ENCODE data around the gene NEGR1. TPM values are rescaled to one million over a fixed set of nuclear protein-coding genes. Genes with fewer than 3 reads are reported as not detected.

The NEGR1 gene
- total and polyA plus RNA-seq, 7 experiments from 2014 or later = 0.08 to 1.2 TPM; not detected in 5

DNA sequence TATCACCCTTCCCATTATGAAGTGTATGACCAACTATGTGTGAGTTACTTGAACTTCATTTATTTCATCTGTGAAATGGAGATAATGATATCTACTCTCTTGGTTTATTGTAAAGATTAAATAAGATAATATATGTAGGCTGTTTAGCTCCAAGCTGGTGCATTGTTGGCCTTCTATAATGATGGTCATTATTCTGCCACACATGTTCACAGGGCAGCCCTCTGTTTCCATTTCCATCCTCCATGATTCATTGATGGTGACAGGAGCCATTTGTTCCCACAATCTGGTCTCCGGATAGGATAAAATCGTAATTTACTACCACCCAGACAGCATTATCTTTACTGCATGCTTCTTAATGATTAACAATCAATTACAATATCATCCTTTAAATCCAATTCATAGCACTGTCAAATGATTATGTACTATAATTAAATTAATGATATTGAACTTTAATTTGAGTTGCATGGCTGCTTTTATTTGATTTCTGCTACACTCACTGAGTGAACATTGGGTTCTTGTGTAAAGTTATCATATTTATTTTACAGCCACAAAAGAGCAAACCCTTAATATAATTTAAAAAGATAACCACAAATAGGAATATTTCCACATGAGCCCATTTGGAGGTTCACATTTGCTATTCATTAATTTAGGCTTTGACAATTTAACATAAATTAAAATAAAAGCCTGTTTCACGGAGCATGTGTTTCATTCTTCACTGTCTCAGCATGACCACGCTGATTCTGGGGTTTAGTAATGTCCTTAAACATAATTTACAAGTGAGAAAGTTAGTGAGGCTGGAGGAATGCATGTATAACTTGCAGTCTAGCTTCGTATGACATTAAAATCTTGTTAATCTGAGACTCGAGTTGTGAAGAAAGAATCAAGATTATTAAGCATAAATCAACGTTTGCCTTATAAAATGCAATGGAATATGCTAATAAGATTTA, 605.1 kb downstream of the NEGR1 start:
- Histone ChIP-seq H3K27me3 (ENCODE audit: control insufficient read depth in 2 of 2, insufficient read depth in 2 of 2, low read length in 2 of 2) (no peaks in the 10 kb centered on the region), H3K36me3 (ENCODE audit: control insufficient read depth in 2 of 3, insufficient read depth in 3 of 3, low read length in 3 of 3) (no peaks in the 10 kb centered on the region), H3K27ac (ENCODE audit: low read depth, low read length) (no peak overlapping the region), H3K4me3 (ENCODE audit: low read length) (no peak overlapping the region), H3K4me1 (ENCODE audit: control insufficient read depth in 2 of 2, insufficient read depth in 2 of 2, low read length in 2 of 2) (no peaks in the 10 kb centered on the region), H3K9me3 (ENCODE audit: control insufficient read depth in 2 of 3, low read length in 3 of 3) (no peaks in the 10 kb centered on the region)
- Mint-ChIP-seq H3K4me3 (no peak overlapping the region), H3K27ac (no peak overlapping the region), H3K4me1 (no peaks in the 10 kb centered on the region), H3K9me3 (peaks cover 0 to 6% (median 0%) of the 10 kb centered on the region in 11 donors), H3K27me3 (no peaks in the 10 kb centered on the region), H3K36me3 (no peaks in the 10 kb centered on the region)
- intact Hi-C loops (cut with micrococcal nuclease) = no loop called here
- CTCF ChIA-PET = no interaction called here
- POLR2A ChIA-PET = no interaction called here
- ATAC-seq (no peak), DNase-seq (no peak)

DNA sequence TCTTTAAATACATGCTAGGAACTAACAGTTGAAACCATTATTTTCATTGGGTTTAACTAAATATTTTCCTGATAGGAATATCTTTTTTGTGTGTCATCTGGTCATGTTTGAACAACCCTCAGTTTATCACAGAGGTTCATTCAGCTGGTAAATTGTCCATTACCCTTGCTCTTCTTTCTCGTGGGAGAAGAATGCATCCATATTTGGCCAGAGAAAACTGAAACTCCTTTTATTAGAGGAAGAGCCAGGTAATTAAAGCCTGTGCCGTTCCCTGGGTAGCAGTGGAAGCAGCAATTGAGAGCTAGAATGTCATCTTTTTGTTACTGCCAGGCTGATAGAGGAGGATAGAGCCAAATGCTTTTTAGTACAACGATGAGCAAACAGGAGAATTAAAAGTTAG, 614.3 kb downstream of the NEGR1 start:
- no peak overlapping the region for H3K4me3 Mint-ChIP-seq
- H3K27ac Mint-ChIP-seq = no peak overlapping the region
- intact Hi-C loops (cut with micrococcal nuclease) = no loop called here
- no peak overlapping the region for H3K27ac ChIP-seq (ENCODE audit: low read depth, low read length)
- no peaks in the 10 kb centered on the region for H3K36me3 Mint-ChIP-seq
- no peaks in the 10 kb centered on the region for H3K27me3 ChIP-seq (ENCODE audit: control insufficient read depth in 2 of 2, insufficient read depth in 2 of 2, low read length in 2 of 2)
- POLR2A ChIA-PET = no interaction called here
- H3K4me1 Mint-ChIP-seq = no peaks in the 10 kb centered on the region
- no peaks in the 10 kb centered on the region for H3K9me3 ChIP-seq (ENCODE audit: control insufficient read depth in 2 of 3, low read length in 3 of 3)
- no peaks in the 10 kb centered on the region for H3K27me3 Mint-ChIP-seq
- CTCF ChIA-PET = no interaction called here
- no peaks in the 10 kb centered on the region for H3K4me1 ChIP-seq (ENCODE audit: control insufficient read depth in 2 of 2, insufficient read depth in 2 of 2, low read length in 2 of 2)
- no peak overlapping the region for H3K4me3 ChIP-seq (ENCODE audit: low read length)
- H3K9me3 Mint-ChIP-seq = peaks cover 0 to 8% (median 0%) of the 10 kb centered on the region in 11 donors
- H3K36me3 ChIP-seq (ENCODE audit: control insufficient read depth in 2 of 3, insufficient read depth in 3 of 3, low read length in 3 of 3) = no peaks in the 10 kb centered on the region
- no peak for ATAC-seq
- no peak for DNase-seq

DNA sequence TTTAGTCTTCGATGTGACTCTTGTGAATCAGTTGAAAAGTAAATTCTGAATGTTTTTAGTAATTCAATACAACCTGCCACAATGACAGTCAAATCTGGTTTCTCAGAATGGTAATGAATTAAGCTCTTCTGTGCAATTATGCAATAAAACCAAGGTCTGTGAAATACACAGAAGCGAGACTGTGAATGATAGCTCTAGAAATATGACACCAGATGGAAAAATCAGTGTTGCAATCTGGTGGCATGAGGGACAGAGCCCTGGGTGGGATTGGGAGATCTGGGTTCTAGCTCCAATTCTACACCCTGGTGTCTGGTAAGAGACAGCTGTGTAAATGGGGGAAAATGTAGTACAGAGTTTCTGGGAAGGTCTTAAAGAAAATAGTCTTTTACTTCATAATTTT, 615.1 kb downstream of the NEGR1 start:
- Histone ChIP-seq H3K36me3 (ENCODE audit: control insufficient read depth in 2 of 3, insufficient read depth in 3 of 3, low read length in 3 of 3) (no peaks in the 10 kb centered on the region), H3K27ac (ENCODE audit: low read depth, low read length) (no peak overlapping the region), H3K27me3 (ENCODE audit: control insufficient read depth in 2 of 2, insufficient read depth in 2 of 2, low read length in 2 of 2) (no peaks in the 10 kb centered on the region), H3K9me3 (ENCODE audit: control insufficient read depth in 2 of 3, low read length in 3 of 3) (no peaks in the 10 kb centered on the region), H3K4me3 (ENCODE audit: low read length) (no peak overlapping the region), H3K4me1 (ENCODE audit: control insufficient read depth in 2 of 2, insufficient read depth in 2 of 2, low read length in 2 of 2) (no peaks in the 10 kb centered on the region)
- peaks cover 0 to 8% (median 0%) of the 10 kb centered on the region in 11 donors for H3K9me3 Mint-ChIP-seq
- H3K36me3 Mint-ChIP-seq = no peaks in the 10 kb centered on the region
- intact Hi-C loops (cut with micrococcal nuclease) = no loop called here
- ChIA-PET POLR2A (no interaction called here), CTCF (no interaction called here)
- H3K27ac Mint-ChIP-seq = no peak overlapping the region
- no peak overlapping the region for H3K4me3 Mint-ChIP-seq
- no peaks in the 10 kb centered on the region for H3K27me3 Mint-ChIP-seq
- no peak for ATAC-seq
- no peak for DNase-seq
- H3K4me1 Mint-ChIP-seq = no peaks in the 10 kb centered on the region

DNA sequence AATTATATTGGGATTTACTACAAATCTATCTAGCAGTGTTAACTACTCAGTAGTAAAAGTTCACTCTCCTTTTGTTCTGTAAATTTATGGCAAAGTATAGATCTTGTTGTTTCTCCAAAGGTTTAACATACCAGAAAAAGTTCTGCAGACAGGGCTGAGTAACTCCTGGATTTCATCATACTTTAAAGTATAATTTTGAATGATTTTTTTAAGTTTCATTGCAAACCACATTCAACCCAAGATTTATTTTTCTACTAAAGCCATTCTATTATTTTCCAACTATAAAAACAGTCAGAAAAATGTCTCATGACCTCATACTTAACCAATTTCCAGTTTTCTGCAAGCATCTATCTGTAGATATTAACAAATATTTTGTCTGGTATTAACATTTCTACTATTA, 615.7 kb downstream of the NEGR1 start:
- Mint-ChIP-seq H3K9me3 (peaks cover 0 to 8% (median 0%) of the 10 kb centered on the region in 11 donors), H3K27ac (no peak overlapping the region), H3K4me1 (no peaks in the 10 kb centered on the region), H3K4me3 (no peak overlapping the region), H3K27me3 (no peaks in the 10 kb centered on the region), H3K36me3 (no peaks in the 10 kb centered on the region)
- Histone ChIP-seq H3K36me3 (ENCODE audit: control insufficient read depth in 2 of 3, insufficient read depth in 3 of 3, low read length in 3 of 3) (no peaks in the 10 kb centered on the region), H3K4me3 (ENCODE audit: low read length) (no peak overlapping the region), H3K4me1 (ENCODE audit: control insufficient read depth in 2 of 2, insufficient read depth in 2 of 2, low read length in 2 of 2) (no peaks in the 10 kb centered on the region), H3K9me3 (ENCODE audit: control insufficient read depth in 2 of 3, low read length in 3 of 3) (no peaks in the 10 kb centered on the region), H3K27ac (ENCODE audit: low read depth, low read length) (no peak overlapping the region), H3K27me3 (ENCODE audit: control insufficient read depth in 2 of 2, insufficient read depth in 2 of 2, low read length in 2 of 2) (no peaks in the 10 kb centered on the region)
- POLR2A ChIA-PET = no interaction called here
- intact Hi-C loops (cut with micrococcal nuclease) = no loop called here
- ATAC-seq = no peak
- CTCF ChIA-PET = no interaction called here
- DNase-seq = no peak

DNA sequence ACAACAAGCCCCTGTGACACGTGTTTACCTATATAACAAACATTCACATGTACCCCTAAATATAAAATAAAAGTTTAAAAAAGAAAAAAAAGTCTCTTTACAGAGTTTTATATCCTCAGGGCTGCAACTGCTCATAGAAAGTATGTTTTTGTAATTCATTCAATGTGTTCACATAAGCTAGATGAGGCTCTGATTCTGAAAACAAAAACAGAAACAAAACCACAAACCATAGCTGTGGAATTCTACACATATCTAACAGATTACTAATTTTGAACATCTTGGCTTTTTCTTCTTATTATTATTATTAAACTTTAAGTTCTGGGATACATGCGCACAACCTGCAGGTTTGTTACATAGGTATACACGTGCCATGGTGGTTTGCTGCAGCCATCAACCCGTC, 621.9 kb downstream of the NEGR1 start:
- no peak overlapping the region for H3K27ac Mint-ChIP-seq
- Histone ChIP-seq H3K27me3 (ENCODE audit: control insufficient read depth in 2 of 2, insufficient read depth in 2 of 2, low read length in 2 of 2) (no peaks in the 10 kb centered on the region), H3K4me1 (ENCODE audit: control insufficient read depth in 2 of 2, insufficient read depth in 2 of 2, low read length in 2 of 2) (no peaks in the 10 kb centered on the region), H3K9me3 (ENCODE audit: control insufficient read depth in 2 of 3, low read length in 3 of 3) (no peaks in the 10 kb centered on the region), H3K4me3 (ENCODE audit: low read length) (no peak overlapping the region), H3K27ac (ENCODE audit: low read depth, low read length) (no peak overlapping the region), H3K36me3 (ENCODE audit: control insufficient read depth in 2 of 3, insufficient read depth in 3 of 3, low read length in 3 of 3) (no peaks in the 10 kb centered on the region)
- ATAC-seq (no peak), DNase-seq (no peak)
- POLR2A ChIA-PET = no interaction called here
- H3K36me3 Mint-ChIP-seq = no peaks in the 10 kb centered on the region
- CTCF ChIA-PET = no interaction called here
- no peaks in the 10 kb centered on the region for H3K27me3 Mint-ChIP-seq
- intact Hi-C loops (cut with micrococcal nuclease) = no loop called here
- H3K4me3 Mint-ChIP-seq = no peak overlapping the region
- peaks cover 0 to 4% (median 0%) of the 10 kb centered on the region in 11 donors for H3K9me3 Mint-ChIP-seq
- H3K4me1 Mint-ChIP-seq = no peaks in the 10 kb centered on the region

DNA sequence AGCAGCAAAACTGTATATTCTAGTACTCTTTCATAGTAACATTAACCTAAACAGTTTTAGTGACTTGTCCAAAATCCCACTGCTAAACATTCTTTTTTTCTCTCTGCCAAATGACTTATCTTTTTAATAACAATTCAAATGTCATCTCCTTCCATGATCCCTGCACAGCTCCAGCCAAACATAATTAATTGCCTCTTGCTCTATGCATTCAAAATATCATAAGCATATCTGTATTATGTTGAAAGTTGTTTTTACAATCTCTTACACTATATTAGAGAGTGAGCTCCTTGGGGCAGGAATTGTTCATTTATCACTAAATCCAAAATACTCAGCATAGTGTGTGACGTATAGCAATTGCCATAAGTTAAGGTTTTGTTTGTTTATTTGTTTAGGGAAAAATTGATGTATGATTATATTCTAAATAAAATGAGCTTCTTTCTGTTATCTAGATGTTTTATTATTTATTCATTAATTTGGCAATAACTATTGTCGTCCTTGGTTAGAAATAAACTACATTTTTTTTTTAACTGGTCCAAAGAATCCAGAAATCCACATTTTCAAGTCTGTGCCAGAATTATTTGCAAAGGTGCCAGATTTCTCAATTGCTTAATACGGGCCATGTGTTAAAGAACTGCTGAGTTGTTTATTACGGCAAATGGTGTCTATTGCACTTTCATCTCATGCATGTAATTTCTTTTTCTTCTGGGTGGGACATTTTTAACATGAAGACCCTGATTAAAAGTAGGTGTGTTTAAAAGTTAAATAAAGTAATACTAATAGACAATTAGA, 624.3 kb downstream of the NEGR1 start:
- Mint-ChIP-seq H3K27ac (no peak overlapping the region), H3K4me1 (no peaks in the 10 kb centered on the region), H3K36me3 (no peaks in the 10 kb centered on the region), H3K9me3 (peaks cover 0 to 4% (median 0%) of the 10 kb centered on the region in 11 donors), H3K27me3 (no peaks in the 10 kb centered on the region), H3K4me3 (no peak overlapping the region)
- Histone ChIP-seq H3K9me3 (ENCODE audit: control insufficient read depth in 2 of 3, low read length in 3 of 3) (no peaks in the 10 kb centered on the region), H3K27ac (ENCODE audit: low read depth, low read length) (no peak overlapping the region), H3K4me1 (ENCODE audit: control insufficient read depth in 2 of 2, insufficient read depth in 2 of 2, low read length in 2 of 2) (no peaks in the 10 kb centered on the region), H3K27me3 (ENCODE audit: control insufficient read depth in 2 of 2, insufficient read depth in 2 of 2, low read length in 2 of 2) (no peaks in the 10 kb centered on the region), H3K36me3 (ENCODE audit: control insufficient read depth in 2 of 3, insufficient read depth in 3 of 3, low read length in 3 of 3) (no peaks in the 10 kb centered on the region), H3K4me3 (ENCODE audit: low read length) (no peak overlapping the region)
- no peak for ATAC-seq
- POLR2A ChIA-PET = no interaction called here
- intact Hi-C loops (cut with micrococcal nuclease) = no loop called here
- CTCF ChIA-PET = no interaction called here
- no peak for DNase-seq

Data from naive thymus-derived CD4-positive, alpha-beta T cell (primary cell).